Measurements from ENCODE around the gene KLHL3.
"Not testable (repeated sequence)": the region's sequence is repeated elsewhere in the genome, so short reads cannot be mapped to it uniquely, and the experiment has no call there.

The KLHL3 gene

GRCh38 chr5:137666461-137666850, 69.4 kb downstream of the KLHL3 start:
- no peaks in the 10 kb centered on the region for H3K4me1 ChIP-seq
- no peaks in the 10 kb centered on the region for H3K36me3 ChIP-seq (replicated peaks)
- H3K27me3 ChIP-seq (ENCODE audit: low read depth), result 0 out of 2 replicates have a peak, but pooled peaks cover 2% of the 10 kb centered on the region
- no peak for DNase-seq (ENCODE audit: low spot score in 2 of 2)
- in situ Hi-C loops (cut with MboI; ENCODE audit: low sequenced_read_pairs), result no loop called here
- H3K4me3 ChIP-seq, result no peak overlapping the region
- no peaks in the 10 kb centered on the region for H3K9me3 ChIP-seq

GRCh38 chr5:137665678-137666460, 70.0 kb downstream of the KLHL3 start:
- in situ Hi-C loops (cut with MboI; ENCODE audit: low sequenced_read_pairs), result no loop called here
- Histone ChIP-seq H3K4me1 (no peaks in the 10 kb centered on the region), H3K4me3 (no peak overlapping the region), H3K27me3 (ENCODE audit: low read depth) (0 out of 2 replicates have a peak, but pooled peaks cover 2% of the 10 kb centered on the region), H3K36me3 (replicated peaks) (no peaks in the 10 kb centered on the region), H3K9me3 (no peaks in the 10 kb centered on the region)
- no peak for DNase-seq (ENCODE audit: low spot score in 2 of 2)

- H3K36me3 ChIP-seq (replicated peaks), result no peaks in the 10 kb centered on the region
- H3K4me3 ChIP-seq, result no peak overlapping the region
- H3K27me3 ChIP-seq (ENCODE audit: low read depth), result 0 out of 2 replicates have a peak, but pooled peaks cover 2% of the 10 kb centered on the region
- peak; percentile 70 to 80 for DNase-seq (ENCODE audit: low spot score in 2 of 2)
- no peaks in the 10 kb centered on the region for H3K9me3 ChIP-seq
- no peaks in the 10 kb centered on the region for H3K4me1 ChIP-seq
- in situ Hi-C loops (cut with MboI; ENCODE audit: low sequenced_read_pairs), result no loop called here
Measured at GRCh38 chr5:137660349-137660817, 75.5 kb downstream of the KLHL3 start.

- H3K4me3 ChIP-seq, result no peak overlapping the region
- no peaks in the 10 kb centered on the region for H3K36me3 ChIP-seq (replicated peaks)
- in situ Hi-C loops (cut with MboI; ENCODE audit: low sequenced_read_pairs), result no loop called here
- no peaks in the 10 kb centered on the region for H3K27me3 ChIP-seq (ENCODE audit: low read depth)
- H3K9me3 ChIP-seq, result no peaks in the 10 kb centered on the region
- no peak for DNase-seq (ENCODE audit: low spot score in 2 of 2)
- no peaks in the 10 kb centered on the region for H3K4me1 ChIP-seq
Measured at GRCh38 chr5:137659209-137659608, 76.7 kb downstream of the KLHL3 start.

- in situ Hi-C loops (cut with MboI; ENCODE audit: low sequenced_read_pairs), result no loop called here
- no peak overlapping the region for H3K4me3 ChIP-seq
Measured at GRCh38 chr5:137658324-137658723, 77.6 kb downstream of the KLHL3 start.

GRCh38 chr5:137657073-137657472, 78.8 kb downstream of the KLHL3 start:
- no peaks in the 10 kb centered on the region for H3K27me3 ChIP-seq (ENCODE audit: low read depth)
- no peaks in the 10 kb centered on the region for H3K9me3 ChIP-seq
- no peaks in the 10 kb centered on the region for H3K36me3 ChIP-seq (replicated peaks)
- no peak for DNase-seq (ENCODE audit: low spot score in 2 of 2)
- H3K4me1 ChIP-seq, result no peaks in the 10 kb centered on the region
- in situ Hi-C loops (cut with MboI; ENCODE audit: low sequenced_read_pairs), result no loop called here
- H3K4me3 ChIP-seq, result no peak overlapping the region

More at GRCh38 chr5:137658324-137658723, 77.6 kb downstream of the KLHL3 start:
- DNase-seq (ENCODE audit: low spot score in 2 of 2), result no peak
- Histone ChIP-seq H3K4me1 (no peaks in the 10 kb centered on the region), H3K36me3 (replicated peaks) (no peaks in the 10 kb centered on the region), H3K27me3 (ENCODE audit: low read depth) (no peaks in the 10 kb centered on the region), H3K9me3 (no peaks in the 10 kb centered on the region)

GRCh38 chr5:137656558-137656957, 79.3 kb downstream of the KLHL3 start:
- no peaks in the 10 kb centered on the region for H3K4me1 ChIP-seq
- in situ Hi-C loops (cut with MboI; ENCODE audit: low sequenced_read_pairs), result no loop called here
- no peak for DNase-seq (ENCODE audit: low spot score in 2 of 2)
- no peaks in the 10 kb centered on the region for H3K27me3 ChIP-seq (ENCODE audit: low read depth)
- no peaks in the 10 kb centered on the region for H3K36me3 ChIP-seq (replicated peaks)
- no peaks in the 10 kb centered on the region for H3K9me3 ChIP-seq
- no peak overlapping the region for H3K4me3 ChIP-seq

GRCh38 chr5:137651022-137651421, 84.9 kb downstream of the KLHL3 start:
- no peak overlapping the region for H3K4me3 ChIP-seq
- no peaks in the 10 kb centered on the region for H3K36me3 ChIP-seq (replicated peaks)

GRCh38 chr5:137649228-137649935, 86.5 kb downstream of the KLHL3 start:
- H3K4me1 ChIP-seq, result no peaks in the 10 kb centered on the region
- no peak for DNase-seq (ENCODE audit: low spot score in 2 of 2)
- in situ Hi-C loops (cut with MboI; ENCODE audit: low sequenced_read_pairs), result loop anchor here (25.0 kb wide), 1 partner anchor 413 kb away; no protein-coding TSS in a partner anchor
- H3K36me3 ChIP-seq (replicated peaks), result no peaks in the 10 kb centered on the region
- H3K27me3 ChIP-seq (ENCODE audit: low read depth), result no peaks in the 10 kb centered on the region
- H3K4me3 ChIP-seq, result no peak overlapping the region
- H3K9me3 ChIP-seq, result no peaks in the 10 kb centered on the region

More at GRCh38 chr5:137651022-137651421, 84.9 kb downstream of the KLHL3 start:
- no peak for DNase-seq (ENCODE audit: low spot score in 2 of 2)
- no peaks in the 10 kb centered on the region for H3K4me1 ChIP-seq
- in situ Hi-C loops (cut with MboI; ENCODE audit: low sequenced_read_pairs), result no loop called here
- no peaks in the 10 kb centered on the region for H3K27me3 ChIP-seq (ENCODE audit: low read depth)
- no peaks in the 10 kb centered on the region for H3K9me3 ChIP-seq

- in situ Hi-C loops (cut with MboI; ENCODE audit: low sequenced_read_pairs), result loop anchor here (25.0 kb wide), 1 partner anchor 414 kb away; no protein-coding TSS in a partner anchor
Measured at GRCh38 chr5:137648361-137648760, 87.5 kb downstream of the KLHL3 start.

GRCh38 chr5:137647401-137647800, 88.5 kb downstream of the KLHL3 start:
- Histone ChIP-seq H3K4me3 (no peak overlapping the region), H3K9me3 (no peaks in the 10 kb centered on the region), H3K27me3 (ENCODE audit: low read depth) (no peaks in the 10 kb centered on the region), H3K4me1 (no peaks in the 10 kb centered on the region), H3K36me3 (replicated peaks) (no peaks in the 10 kb centered on the region)
- in situ Hi-C loops (cut with MboI; ENCODE audit: low sequenced_read_pairs), result loop anchor here (25.0 kb wide), 1 partner anchor 415 kb away; no protein-coding TSS in a partner anchor
- no peak for DNase-seq (ENCODE audit: low spot score in 2 of 2)

More at GRCh38 chr5:137648361-137648760, 87.5 kb downstream of the KLHL3 start:
- Histone ChIP-seq H3K27me3 (ENCODE audit: low read depth) (no peaks in the 10 kb centered on the region), H3K36me3 (replicated peaks) (no peaks in the 10 kb centered on the region), H3K9me3 (no peaks in the 10 kb centered on the region), H3K4me1 (no peaks in the 10 kb centered on the region), H3K4me3 (no peak overlapping the region)
- DNase-seq (ENCODE audit: low spot score in 2 of 2), result no peak

GRCh38 chr5:137646761-137647160, 89.1 kb downstream of the KLHL3 start:
- DNase-seq (ENCODE audit: low spot score in 2 of 2), result no peak
- no peaks in the 10 kb centered on the region for H3K9me3 ChIP-seq
- in situ Hi-C loops (cut with MboI; ENCODE audit: low sequenced_read_pairs), result loop anchor here (25.0 kb wide), 1 partner anchor 416 kb away; no protein-coding TSS in a partner anchor
- H3K4me3 ChIP-seq, result no peak overlapping the region
- no peaks in the 10 kb centered on the region for H3K4me1 ChIP-seq
- H3K36me3 ChIP-seq (replicated peaks), result no peaks in the 10 kb centered on the region
- no peaks in the 10 kb centered on the region for H3K27me3 ChIP-seq (ENCODE audit: low read depth)

- H3K4me3 ChIP-seq; DNase-seq (ENCODE audit: low spot score in 2 of 2); H3K9me3 ChIP-seq; H3K36me3 ChIP-seq (replicated peaks); H3K27me3 ChIP-seq (ENCODE audit: low read depth); H3K4me1 ChIP-seq: not testable (repeated sequence)
- in situ Hi-C loops (cut with MboI; ENCODE audit: low sequenced_read_pairs), result loop anchor here (25.0 kb wide), 1 partner anchor 419 kb away; no protein-coding TSS in a partner anchor
Measured at GRCh38 chr5:137643081-137643480, 92.8 kb downstream of the KLHL3 start.

- DNase-seq (ENCODE audit: low spot score in 2 of 2), result no peak
- H3K4me3 ChIP-seq, result no peak overlapping the region
- no peaks in the 10 kb centered on the region for H3K4me1 ChIP-seq
- in situ Hi-C loops (cut with MboI; ENCODE audit: low sequenced_read_pairs), result loop anchor here (25.0 kb wide), 1 partner anchor 420 kb away; no protein-coding TSS in a partner anchor
- no peaks in the 10 kb centered on the region for H3K27me3 ChIP-seq (ENCODE audit: low read depth)
- H3K36me3 ChIP-seq (replicated peaks), result no peaks in the 10 kb centered on the region
- H3K9me3 ChIP-seq, result no peaks in the 10 kb centered on the region
Measured at GRCh38 chr5:137642091-137642490, 93.8 kb downstream of the KLHL3 start.
